GM13977 (cell line): Measurements from ENCODE around the gene KIF1A.

Experiments used
- DNase-seq: peaks from one replicate; pipeline ENCODE4 v3.0.0; 2012; ENCODE audit warnings: low spot score
- CTCF ChIP-seq: IDR thresholded peaks from 2 replicates; pipeline ENCODE4 v1.5.1; 2012; ENCODE audit warnings: mild to moderate bottlenecking, control low read depth; ENCODE audit not compliant: insufficient read depth; ENCODE audit errors: extremely low read depth, missing control alignments
- in situ Hi-C: fragments of 300-500 bp; cut with MboI; formaldehyde crosslinking; loops from one replicate; pipeline ENCODE4 v1.12.0; 2022; ENCODE audit warnings: low sequenced_read_pairs, low pct_unique_long_range_greater_than_20kb, mixed read lengths, inconsistent platforms; ENCODE audit not compliant: unreplicated experiment

The KIF1A gene, protein sequence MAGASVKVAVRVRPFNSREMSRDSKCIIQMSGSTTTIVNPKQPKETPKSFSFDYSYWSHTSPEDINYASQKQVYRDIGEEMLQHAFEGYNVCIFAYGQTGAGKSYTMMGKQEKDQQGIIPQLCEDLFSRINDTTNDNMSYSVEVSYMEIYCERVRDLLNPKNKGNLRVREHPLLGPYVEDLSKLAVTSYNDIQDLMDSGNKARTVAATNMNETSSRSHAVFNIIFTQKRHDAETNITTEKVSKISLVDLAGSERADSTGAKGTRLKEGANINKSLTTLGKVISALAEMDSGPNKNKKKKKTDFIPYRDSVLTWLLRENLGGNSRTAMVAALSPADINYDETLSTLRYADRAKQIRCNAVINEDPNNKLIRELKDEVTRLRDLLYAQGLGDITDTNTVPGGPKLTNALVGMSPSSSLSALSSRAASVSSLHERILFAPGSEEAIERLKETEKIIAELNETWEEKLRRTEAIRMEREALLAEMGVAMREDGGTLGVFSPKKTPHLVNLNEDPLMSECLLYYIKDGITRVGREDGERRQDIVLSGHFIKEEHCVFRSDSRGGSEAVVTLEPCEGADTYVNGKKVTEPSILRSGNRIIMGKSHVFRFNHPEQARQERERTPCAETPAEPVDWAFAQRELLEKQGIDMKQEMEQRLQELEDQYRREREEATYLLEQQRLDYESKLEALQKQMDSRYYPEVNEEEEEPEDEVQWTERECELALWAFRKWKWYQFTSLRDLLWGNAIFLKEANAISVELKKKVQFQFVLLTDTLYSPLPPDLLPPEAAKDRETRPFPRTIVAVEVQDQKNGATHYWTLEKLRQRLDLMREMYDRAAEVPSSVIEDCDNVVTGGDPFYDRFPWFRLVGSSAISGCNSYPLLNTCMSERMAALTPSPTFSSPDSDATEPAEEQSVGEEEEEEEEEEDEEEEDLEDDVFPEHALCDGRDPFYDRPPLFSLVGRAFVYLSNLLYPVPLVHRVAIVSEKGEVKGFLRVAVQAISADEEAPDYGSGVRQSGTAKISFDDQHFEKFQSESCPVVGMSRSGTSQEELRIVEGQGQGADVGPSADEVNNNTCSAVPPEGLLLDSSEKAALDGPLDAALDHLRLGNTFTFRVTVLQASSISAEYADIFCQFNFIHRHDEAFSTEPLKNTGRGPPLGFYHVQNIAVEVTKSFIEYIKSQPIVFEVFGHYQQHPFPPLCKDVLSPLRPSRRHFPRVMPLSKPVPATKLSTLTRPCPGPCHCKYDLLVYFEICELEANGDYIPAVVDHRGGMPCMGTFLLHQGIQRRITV (N-terminal part only)

GRCh38 chr2:240819858-240820606 is at the start of gene KIF1A:
TSS of gene KIF1A (minus strand) at chr2:240820219. CDS start at chr2:240797752, 22,467 bp downstream.
- TF ChIP-seq CTCF: no peak
- in situ Hi-C loops: no loop called here
- DNase-seq: no peak

GRCh38 chr2:240869109-240869955 is 49.3 kb upstream of the KIF1A start:
- no peak for TF ChIP-seq CTCF
- no peak for DNase-seq
- in situ Hi-C loops: no loop called here

DNA sequence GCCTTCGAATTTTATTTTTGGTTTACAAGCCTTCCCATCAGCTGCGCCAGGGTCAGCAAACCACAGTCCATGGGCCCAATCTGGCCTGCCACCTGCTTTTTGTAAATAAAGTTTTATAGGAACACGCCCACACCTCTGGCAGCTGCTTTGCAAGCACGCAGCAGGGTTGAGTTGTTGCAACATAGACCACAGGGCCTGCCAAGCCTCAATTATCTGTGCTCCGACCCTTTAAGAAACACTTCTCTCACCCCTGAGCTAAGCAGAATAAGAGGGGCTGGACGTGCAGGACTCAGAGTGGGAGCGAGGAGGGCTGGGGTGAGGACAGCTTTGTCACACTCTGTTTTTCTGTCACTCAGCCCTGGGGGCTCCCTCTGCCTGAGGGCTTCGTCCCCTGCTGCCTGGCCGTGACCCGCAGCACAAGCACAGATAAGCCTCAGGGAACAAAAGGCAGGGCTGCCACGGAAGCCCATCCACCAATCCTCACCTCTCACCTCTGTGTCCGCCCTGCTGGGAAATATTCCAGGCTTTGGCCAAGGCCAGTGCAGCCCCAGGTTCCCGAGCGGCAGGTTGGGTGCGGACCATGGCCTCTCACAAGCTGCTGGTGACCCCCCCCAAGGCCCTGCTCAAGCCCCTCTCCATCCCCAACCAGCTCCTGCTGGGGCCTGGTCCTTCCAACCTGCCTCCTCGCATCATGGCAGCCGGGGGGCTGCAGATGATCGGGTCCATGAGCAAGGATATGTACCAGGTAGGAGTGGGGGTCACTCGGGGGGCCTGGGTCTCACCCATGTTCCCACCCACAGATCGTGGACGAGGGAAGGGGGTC is 48.5 kb upstream of the KIF1A start, which contains the start of gene AGXT:
AGXT (plus strand) TSS at position 539 of the 823 bp plus-strand sequence; CDS start at position 581, 42 bp downstream.
- no peak for TF ChIP-seq CTCF
- in situ Hi-C loops: no loop called here
- no peak for DNase-seq

- in situ Hi-C loops: no loop called here
- no peak for DNase-seq
- TF ChIP-seq CTCF: no peak
Measured at GRCh38 chr2:240865391-240865790, 45.4 kb upstream of the KIF1A start.

DNA sequence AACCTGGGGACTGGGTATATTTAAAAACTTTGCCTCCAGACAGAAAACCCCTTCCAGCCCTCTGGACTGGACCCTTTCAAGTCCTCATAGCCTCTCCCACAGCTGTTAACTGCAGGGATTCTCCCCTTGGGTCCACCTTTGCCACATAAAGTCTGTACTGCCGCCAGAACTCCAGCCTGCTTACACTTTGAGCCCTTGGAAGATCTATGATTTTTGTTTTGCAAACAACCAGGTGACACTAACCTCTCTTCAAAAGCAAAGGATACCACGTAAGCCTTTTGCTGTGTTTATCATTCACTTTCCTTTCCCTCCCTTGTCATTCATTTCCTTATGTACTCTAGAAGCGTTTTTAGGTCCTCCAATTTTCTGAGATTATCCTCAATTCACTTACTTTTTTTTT is 44.5 kb upstream of the KIF1A start:
- no peak for DNase-seq
- TF ChIP-seq CTCF: no peak
- in situ Hi-C loops: no loop called here
